ENCODE measurements around the gene PLA2R1. TPM values are rescaled to one million over a fixed set of nuclear protein-coding genes. Genes with fewer than 3 reads are reported as not detected.

Gene PLA2R1
- total and polyA plus RNA-seq, 10 of the 15 experiments (the other 5 are each of a cell fraction or from before 2014, with no cell fraction given) = 0.01 to 0.05 (median 0.02) TPM; not detected in 6

DNA sequence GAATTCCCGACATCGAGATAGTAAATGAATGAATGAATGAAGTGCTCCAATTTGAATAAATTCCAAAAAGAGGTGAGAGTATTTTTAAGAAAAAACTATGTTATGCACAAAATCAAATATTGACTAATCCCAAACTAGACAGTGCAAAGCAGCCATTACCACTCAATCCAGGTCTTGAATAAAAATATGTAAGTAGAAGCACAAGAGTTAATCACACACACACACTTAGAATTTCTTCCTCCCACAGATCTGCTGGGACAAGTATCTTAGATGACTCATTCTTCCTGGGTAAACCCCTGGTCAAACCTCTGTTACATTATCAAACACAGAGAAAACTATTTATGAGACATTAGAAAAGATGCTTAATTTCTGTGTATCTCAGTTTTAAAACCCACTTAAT lies 102.0 kb downstream of the PLA2R1 start:
- ATAC-seq (peak; percentile 67), DNase-seq (ENCODE audit: low read depth, low spot score) (peak; percentile 44), FAIRE-seq (peak; percentile 31)
- Histone ChIP-seq H4K20me1 (ENCODE audit: control insufficient read depth, insufficient read depth) (no peaks in the 10 kb centered on the region), H3K4me2 (ENCODE audit: control insufficient read depth, insufficient read depth) (peak overlapping the region; percentile 43), H3K27ac (ENCODE audit: control insufficient read depth, insufficient read depth) (peak overlapping the region; percentile 24; the same call in 1 of the 2 replicates), H3K9ac (ENCODE audit: control insufficient read depth, insufficient read depth, low read length) (no peak overlapping the region), H3K4me3 (no peak overlapping the region), H3K79me2 (ENCODE audit: control insufficient read depth, insufficient read depth, low read length) (no peaks in the 10 kb centered on the region), H3K4me1 (ENCODE audit: control insufficient read depth, insufficient read depth, low read length) (peaks cover 25% of the 10 kb centered on the region), H3K36me3 (ENCODE audit: control insufficient read depth in 2 of 2, insufficient read depth in 2 of 2, low read length in 1 of 2) (no peaks in the 10 kb centered on the region), H3K27me3 (replicated peaks in 1 of 2; ENCODE audit: control insufficient read depth in 2 of 2, insufficient read depth in 2 of 2, low read length in 1 of 2) (no peaks in the 10 kb centered on the region), H2AFZ (ENCODE audit: control insufficient read depth, low read depth, low read length) (no peak overlapping the region; the same call in 1 of the 2 replicates), H3K9me3 (replicated peaks; ENCODE audit: control insufficient read depth, insufficient read depth, low read length) (no peaks in the 10 kb centered on the region; the same call in 2 of the 3 replicates)
- in situ Hi-C loops (cut with MboI) = no loop called here
- no TSS peak for BruUV-seq (replicated peaks)
- ChIA-PET RAD21 (ENCODE audit: unreplicated experiment) (interaction anchor here (1.0 to 1.6 kb wide), 2 partner anchors 14 to 39 kb away, joined by 3 to 5 read pairs; no protein-coding TSS in a partner anchor), CTCF (interaction anchor here (1.2 kb wide), 1 partner anchor 116 kb away, joined by 4 read pairs; no protein-coding TSS in a partner anchor), SMC1A (ENCODE audit: uncharacterized antibody, unreplicated experiment) (interaction anchor here (0.5 to 1.5 kb wide), 8 partner anchors 13 to 616 kb away, joined by 3 to 6 read pairs (median 4); no protein-coding TSS in a partner anchor), POLR2A (interaction anchor here (0.7 to 1.8 kb wide), 4 partner anchors 23 to 68 kb away, joined by 3 to 4 read pairs (median 3); no protein-coding TSS in a partner anchor)
- WGBS (ENCODE audit: insufficient coverage, insufficient replicate concordance, low lambda C conversion rate, missing lambda C conversion rate) = 48% methylated on average over 2 of the region's 2 CpGs
- intact Hi-C loops (cut with micrococcal nuclease; ENCODE audit: unreplicated experiment) = loop anchor here (5.0 to 10.0 kb wide), 4 partner anchors 68 to 816 kb away; partner anchors contain the start of gene BAZ2B
- peak; percentile 78 for TF ChIP-seq JUNB (IDR thresholded peaks at IDR 0.05)
- TF ChIP-seq, protein P1, sequence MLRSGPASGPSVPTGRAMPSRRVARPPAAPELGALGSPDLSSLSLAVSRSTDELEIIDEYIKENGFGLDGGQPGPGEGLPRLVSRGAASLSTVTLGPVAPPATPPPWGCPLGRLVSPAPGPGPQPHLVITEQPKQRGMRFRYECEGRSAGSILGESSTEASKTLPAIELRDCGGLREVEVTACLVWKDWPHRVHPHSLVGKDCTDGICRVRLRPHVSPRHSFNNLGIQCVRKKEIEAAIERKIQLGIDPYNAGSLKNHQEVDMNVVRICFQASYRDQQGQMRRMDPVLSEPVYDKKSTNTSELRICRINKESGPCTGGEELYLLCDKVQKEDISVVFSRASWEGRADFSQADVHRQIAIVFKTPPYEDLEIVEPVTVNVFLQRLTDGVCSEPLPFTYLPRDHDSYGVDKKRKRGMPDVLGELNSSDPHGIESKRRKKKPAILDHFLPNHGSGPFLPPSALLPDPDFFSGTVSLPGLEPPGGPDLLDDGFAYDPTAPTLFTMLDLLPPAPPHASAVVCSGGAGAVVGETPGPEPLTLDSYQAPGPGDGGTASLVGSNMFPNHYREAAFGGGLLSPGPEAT (IDR thresholded peaks at IDR 0.05; ENCODE audit: low read depth) = peak; percentile 85
- TF ChIP-seq CHD2 (IDR thresholded peaks at IDR 0.05; ENCODE audit: borderline replicate concordance, low read depth, low read length) = no peak
- TF ChIP-seq HDAC2 (IDR thresholded peaks at IDR 0.05) = no peak
- TF ChIP-seq EED (IDR thresholded peaks at IDR 0.05; ENCODE audit: low read depth) = peak; percentile 49; the same call in 1 of the 2 replicates
- TF ChIP-seq, protein P2, sequence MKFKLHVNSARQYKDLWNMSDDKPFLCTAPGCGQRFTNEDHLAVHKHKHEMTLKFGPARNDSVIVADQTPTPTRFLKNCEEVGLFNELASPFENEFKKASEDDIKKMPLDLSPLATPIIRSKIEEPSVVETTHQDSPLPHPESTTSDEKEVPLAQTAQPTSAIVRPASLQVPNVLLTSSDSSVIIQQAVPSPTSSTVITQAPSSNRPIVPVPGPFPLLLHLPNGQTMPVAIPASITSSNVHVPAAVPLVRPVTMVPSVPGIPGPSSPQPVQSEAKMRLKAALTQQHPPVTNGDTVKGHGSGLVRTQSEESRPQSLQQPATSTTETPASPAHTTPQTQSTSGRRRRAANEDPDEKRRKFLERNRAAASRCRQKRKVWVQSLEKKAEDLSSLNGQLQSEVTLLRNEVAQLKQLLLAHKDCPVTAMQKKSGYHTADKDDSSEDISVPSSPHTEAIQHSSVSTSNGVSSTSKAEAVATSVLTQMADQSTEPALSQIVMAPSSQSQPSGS (IDR thresholded peaks at IDR 0.05; ENCODE audit: low read length) = peak; percentile 61
- TF ChIP-seq, protein P3, sequence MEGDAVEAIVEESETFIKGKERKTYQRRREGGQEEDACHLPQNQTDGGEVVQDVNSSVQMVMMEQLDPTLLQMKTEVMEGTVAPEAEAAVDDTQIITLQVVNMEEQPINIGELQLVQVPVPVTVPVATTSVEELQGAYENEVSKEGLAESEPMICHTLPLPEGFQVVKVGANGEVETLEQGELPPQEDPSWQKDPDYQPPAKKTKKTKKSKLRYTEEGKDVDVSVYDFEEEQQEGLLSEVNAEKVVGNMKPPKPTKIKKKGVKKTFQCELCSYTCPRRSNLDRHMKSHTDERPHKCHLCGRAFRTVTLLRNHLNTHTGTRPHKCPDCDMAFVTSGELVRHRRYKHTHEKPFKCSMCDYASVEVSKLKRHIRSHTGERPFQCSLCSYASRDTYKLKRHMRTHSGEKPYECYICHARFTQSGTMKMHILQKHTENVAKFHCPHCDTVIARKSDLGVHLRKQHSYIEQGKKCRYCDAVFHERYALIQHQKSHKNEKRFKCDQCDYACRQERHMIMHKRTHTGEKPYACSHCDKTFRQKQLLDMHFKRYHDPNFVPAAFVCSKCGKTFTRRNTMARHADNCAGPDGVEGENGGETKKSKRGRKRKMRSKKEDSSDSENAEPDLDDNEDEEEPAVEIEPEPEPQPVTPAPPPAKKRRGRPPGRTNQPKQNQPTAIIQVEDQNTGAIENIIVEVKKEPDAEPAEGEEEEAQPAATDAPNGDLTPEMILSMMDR (IDR thresholded peaks at IDR 0.05 in 2 of 3, conservative IDR thresholded peaks at IDR 0.05 in 1 of 3; ENCODE audit: control insufficient read depth in 2 of 3, extremely low read depth in 1 of 3, insufficient read depth in 1 of 3, low read depth in 3 of 3, low read length in 3 of 3) = no peak
- peak; percentile 76 to 85 for TF ChIP-seq IKZF2 (IDR thresholded peaks at IDR 0.05)
- TF ChIP-seq HCFC1 (IDR thresholded peaks at IDR 0.05; ENCODE audit: low read length) = no peak
- TF ChIP-seq MEF2A (IDR thresholded peaks at IDR 0.05; ENCODE audit: insufficient read depth, low read depth, low read length) = 0 out of 2 replicates have a peak, but pooled peaks have one; percentile 51
- no peak for TF ChIP-seq MEF2B (IDR thresholded peaks at IDR 0.05; ENCODE audit: partially characterized antibody, poor library complexity, severe bottlenecking)
- TF ChIP-seq ASH2L (IDR thresholded peaks at IDR 0.05; ENCODE audit: borderline replicate concordance, low read depth) = no peak
- no peak for TF ChIP-seq GABPA (IDR thresholded peaks at IDR 0.05; ENCODE audit: low read depth)
- TF ChIP-seq, protein P4, sequence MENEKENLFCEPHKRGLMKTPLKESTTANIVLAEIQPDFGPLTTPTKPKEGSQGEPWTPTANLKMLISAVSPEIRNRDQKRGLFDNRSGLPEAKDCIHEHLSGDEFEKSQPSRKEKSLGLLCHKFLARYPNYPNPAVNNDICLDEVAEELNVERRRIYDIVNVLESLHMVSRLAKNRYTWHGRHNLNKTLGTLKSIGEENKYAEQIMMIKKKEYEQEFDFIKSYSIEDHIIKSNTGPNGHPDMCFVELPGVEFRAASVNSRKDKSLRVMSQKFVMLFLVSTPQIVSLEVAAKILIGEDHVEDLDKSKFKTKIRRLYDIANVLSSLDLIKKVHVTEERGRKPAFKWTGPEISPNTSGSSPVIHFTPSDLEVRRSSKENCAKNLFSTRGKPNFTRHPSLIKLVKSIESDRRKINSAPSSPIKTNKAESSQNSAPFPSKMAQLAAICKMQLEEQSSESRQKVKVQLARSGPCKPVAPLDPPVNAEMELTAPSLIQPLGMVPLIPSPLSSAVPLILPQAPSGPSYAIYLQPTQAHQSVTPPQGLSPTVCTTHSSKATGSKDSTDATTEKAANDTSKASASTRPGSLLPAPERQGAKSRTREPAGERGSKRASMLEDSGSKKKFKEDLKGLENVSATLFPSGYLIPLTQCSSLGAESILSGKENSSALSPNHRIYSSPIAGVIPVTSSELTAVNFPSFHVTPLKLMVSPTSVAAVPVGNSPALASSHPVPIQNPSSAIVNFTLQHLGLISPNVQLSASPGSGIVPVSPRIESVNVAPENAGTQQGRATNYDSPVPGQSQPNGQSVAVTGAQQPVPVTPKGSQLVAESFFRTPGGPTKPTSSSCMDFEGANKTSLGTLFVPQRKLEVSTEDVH (IDR thresholded peaks at IDR 0.05; ENCODE audit: low read depth, partially characterized antibody) = no peak
